B cell (primary cell): ENCODE results near the gene FOXP4. TPM values are rescaled to one million over a fixed set of nuclear protein-coding genes. Genes with fewer than 3 reads are reported as not detected.

Experiments
- ATAC-seq: fragments of 200-7000 bp; cut with Tn5 transposase; one replicate; pipeline ENCODE4 v1.10.0; 2021; ENCODE audit warnings: low read depth, mild to moderate bottlenecking, moderate number of reproducible peaks, moderate library complexity
- CTCF ChIA-PET: fragments of 350-600 bp; sonication (Branson Sonifier 250); formaldehyde crosslinking; loops from one replicate; lab custom pipeline; 2021; ENCODE audit warnings: antibody characterized with exemption, inconsistent platforms; lab: Charles Lee
- POLR2A ChIA-PET: fragments of 350-600 bp; sonication (Branson Sonifier 250); formaldehyde crosslinking; loops from one replicate; lab custom pipeline; 2021; ENCODE audit warnings: antibody characterized with exemption; lab: Charles Lee
- DNase-seq: peaks from one replicate; pipeline ENCODE4 v3.0.0; 2013
- H2AFZ ChIP-seq: 2 replicates; pipeline ENCODE4 v1.6.1; 2012; ENCODE audit warnings: mild to moderate bottlenecking, low read depth, low read length; ENCODE audit not compliant: insufficient read depth, poor library complexity, severe bottlenecking
- H3K27ac ChIP-seq, 2 donors: 1 replicate in 1 of 2; 2 replicates in 1 of 2; pipeline ENCODE4 v1.5.1; 2012 to 2013; ENCODE audit warnings: low read length in 2 of 2, mild to moderate bottlenecking in 2 of 2, moderate library complexity in 1 of 2
- H3K27me3 ChIP-seq, 4 experiments: fragments of 200-600 bp in 1 of 4; sonication (generic) in 1 of 4; replicated peaks in 1 of 4; 1 replicate in 2 of 4; 2 replicates in 2 of 4; pipeline versions ENCODE4 v1.6.1 to v1.7.0; 2013 to 2016; ENCODE audit warnings: low read length in 3 of 4, mild to moderate bottlenecking in 2 of 4, mixed read lengths in 1 of 4, moderate library complexity in 1 of 4; ENCODE audit not compliant: insufficient read depth in 4 of 4, control insufficient read depth in 3 of 4; ENCODE audit errors: control extremely low read depth in 1 of 4
- H3K36me3 ChIP-seq, 2 experiments: replicated peaks in 1 of 2; 1 replicate in 1 of 2; 2 replicates in 1 of 2; pipeline versions ENCODE4 v1.6.1 to v1.7.1; 2013; ENCODE audit warnings: low read length in 1 of 2; ENCODE audit not compliant: insufficient read depth in 2 of 2, control insufficient read depth in 1 of 2; ENCODE audit errors: control extremely low read depth in 1 of 2, extremely low read depth in 1 of 2
- H3K4me1 ChIP-seq, 2 donors: fragments of 200-600 bp in 1 of 2; sonication (generic) in 1 of 2; 1 replicate in 1 of 2; 2 replicates in 1 of 2; pipeline versions ENCODE4 v1.5.1 to v1.6.1; 2013 to 2017; ENCODE audit warnings: low read length in 2 of 2; ENCODE audit not compliant: control insufficient read depth in 2 of 2, insufficient read depth in 2 of 2
- H3K4me2 ChIP-seq: replicated peaks from 2 replicates; pipeline ENCODE3; 2012; ENCODE audit warnings: mild to moderate bottlenecking, low read depth, low read length; ENCODE audit not compliant: poor library complexity, severe bottlenecking
- H3K4me3 ChIP-seq, 5 experiments: fragments of 200-600 bp in 1 of 5; sonication (generic) in 1 of 5; 1 replicate in 3 of 5; 2 replicates in 2 of 5; pipeline versions ENCODE4 v1.5.1 to v1.7.0; 2011 to 2016; ENCODE audit warnings: low read length in 4 of 5, mild to moderate bottlenecking in 4 of 5, low read depth in 2 of 5, control low read depth in 1 of 5, moderate library complexity in 1 of 5; ENCODE audit not compliant: insufficient read depth in 1 of 5; ENCODE audit errors: control extremely low read depth in 1 of 5, extremely low read depth in 1 of 5
- H3K79me2 ChIP-seq: fragments of 200-600 bp; sonication (generic); one replicate; pipeline ENCODE4 v1.6.0; 2016; ENCODE audit warnings: low read length; ENCODE audit not compliant: control insufficient read depth, insufficient read depth
- H3K9ac ChIP-seq: fragments of 200-600 bp; sonication (generic); 2 replicates; pipeline ENCODE4 v1.6.1; 2017; ENCODE audit warnings: mild to moderate bottlenecking, low read length, moderate library complexity
- H3K9me3 ChIP-seq, 3 donors: one replicate each; pipeline versions ENCODE4 v1.6.1 to v1.7.1; 2013; ENCODE audit warnings: low read length in 2 of 3; ENCODE audit not compliant: control insufficient read depth in 2 of 3, insufficient read depth in 1 of 3; ENCODE audit errors: control extremely low read depth in 1 of 3
- H4K20me1 ChIP-seq: 2 replicates; pipeline ENCODE4 v1.6.0; 2012; ENCODE audit warnings: mild to moderate bottlenecking, low read length; ENCODE audit not compliant: insufficient read depth, control insufficient read depth, poor library complexity, severe bottlenecking
- H3K27ac Mint-ChIP-seq: one replicate; pipeline ENCODE4 v1.8.0; 2021; ENCODE audit warnings: mixed read lengths
- H3K27me3 Mint-ChIP-seq: one replicate; pipeline ENCODE4 v1.8.0; 2021; ENCODE audit warnings: mixed read lengths
- H3K4me1 Mint-ChIP-seq: one replicate; pipeline ENCODE4 v1.8.0; 2021; ENCODE audit warnings: mixed read lengths
- H3K4me3 Mint-ChIP-seq: one replicate; pipeline ENCODE4 v1.8.0; 2021; ENCODE audit warnings: mixed read lengths
- H3K9me3 Mint-ChIP-seq: one replicate; pipeline ENCODE4 v1.8.0; 2022; ENCODE audit warnings: mixed read lengths; ENCODE audit not compliant: insufficient read depth
- EZH2 ChIP-seq: IDR thresholded peaks from 2 replicates; pipeline ENCODE4 v1.6.1; 2012; ENCODE audit warnings: borderline replicate concordance, low read depth, mild to moderate bottlenecking, moderate library complexity, low read length; ENCODE audit not compliant: insufficient read depth, poor library complexity, severe bottlenecking
- WGBS: methylation state at CpG from one replicate; pipeline ENCODE4 v1.1.5; 2013; ENCODE audit warnings: missing lambda C conversion rate; ENCODE audit not compliant: insufficient coverage; 5-methylcytosine and 5-hydroxymethylcytosine counted together
- intact Hi-C: fragments of 100-400 bp; cut with micrococcal nuclease; formaldehyde crosslinking; loops from one replicate; pipeline ENCODE4 v1.10.0; 2022
- polyA plus RNA-seq: library from polyadenylated mRNA; depleted of rRNA; stranded (reverse); fragments of >200 nt; gene quantifications from 2 replicates; pipeline ENCODE4 v1.2.3, GENCODE V29; 2012
- total RNA-seq, 2 donors: library from RNA; stranded (reverse); fragments of 120-200 nt in 1 of 2; gene quantifications; 1 replicate in 1 of 2; 2 replicates in 1 of 2; pipeline versions ENCODE4 v1.2.3 to v1.2.4, GENCODE V29; 2013 to 2022
- TF ChIP-seq, protein P1 (sequence below): fragments of 200-600 bp; IDR thresholded peaks from one replicate; pipeline ENCODE4 v1.8.0; 2022; ENCODE audit warnings: antibody characterized with exemption, mild to moderate bottlenecking

FOXP4 gene
- total and polyA plus RNA-seq, 2 donors (not counting 1 experiment from before 2014, with no cell fraction given): 17.0 to 38.7 TPM

DNA sequence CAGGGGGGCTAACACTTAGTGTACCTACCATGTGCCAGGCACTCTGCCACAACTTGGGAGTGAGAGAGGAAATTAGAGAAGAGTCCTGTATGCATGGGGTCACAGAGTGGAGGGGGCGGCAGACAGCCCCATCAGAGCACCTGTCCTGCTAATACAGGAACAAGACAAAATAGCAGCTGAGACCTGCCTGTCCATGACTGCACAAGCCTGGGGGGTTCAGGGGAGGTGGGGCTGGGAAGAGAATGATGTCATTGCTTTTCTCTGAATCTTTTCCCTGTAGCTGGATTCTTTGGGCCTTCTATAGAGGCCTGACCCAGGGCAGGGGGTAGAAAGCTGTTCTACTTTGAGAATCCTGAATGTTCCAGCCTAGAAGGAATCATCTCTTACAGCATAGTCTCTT lies 37.4 kb downstream of the FOXP4 start:
- no peak for ATAC-seq
- DNase-seq: no peak
- Histone ChIP-seq H4K20me1 (peaks cover 4% of the 10 kb centered on the region), H3K9me3 (no peaks in the 10 kb centered on the region), H3K4me1 (no peaks in the 10 kb centered on the region), H3K27me3 (no peaks in the 10 kb centered on the region), H3K79me2 (no peaks in the 10 kb centered on the region), H3K4me2 (no peak overlapping the region), H3K9ac (no peak overlapping the region), H3K27ac (no peak overlapping the region), H2AFZ (no peak overlapping the region), H3K36me3 (peaks cover 0 to 19% of the 10 kb centered on the region in 2 experiments), H3K4me3 (no peak overlapping the region)
- Mint-ChIP-seq H3K27me3 (no peaks in the 10 kb centered on the region), H3K9me3 (no peaks in the 10 kb centered on the region), H3K4me3 (no peak overlapping the region), H3K27ac (no peak overlapping the region), H3K4me1 (peaks cover 4% of the 10 kb centered on the region)
- no peak for TF ChIP-seq EZH2
- TF ChIP-seq, protein P1, sequence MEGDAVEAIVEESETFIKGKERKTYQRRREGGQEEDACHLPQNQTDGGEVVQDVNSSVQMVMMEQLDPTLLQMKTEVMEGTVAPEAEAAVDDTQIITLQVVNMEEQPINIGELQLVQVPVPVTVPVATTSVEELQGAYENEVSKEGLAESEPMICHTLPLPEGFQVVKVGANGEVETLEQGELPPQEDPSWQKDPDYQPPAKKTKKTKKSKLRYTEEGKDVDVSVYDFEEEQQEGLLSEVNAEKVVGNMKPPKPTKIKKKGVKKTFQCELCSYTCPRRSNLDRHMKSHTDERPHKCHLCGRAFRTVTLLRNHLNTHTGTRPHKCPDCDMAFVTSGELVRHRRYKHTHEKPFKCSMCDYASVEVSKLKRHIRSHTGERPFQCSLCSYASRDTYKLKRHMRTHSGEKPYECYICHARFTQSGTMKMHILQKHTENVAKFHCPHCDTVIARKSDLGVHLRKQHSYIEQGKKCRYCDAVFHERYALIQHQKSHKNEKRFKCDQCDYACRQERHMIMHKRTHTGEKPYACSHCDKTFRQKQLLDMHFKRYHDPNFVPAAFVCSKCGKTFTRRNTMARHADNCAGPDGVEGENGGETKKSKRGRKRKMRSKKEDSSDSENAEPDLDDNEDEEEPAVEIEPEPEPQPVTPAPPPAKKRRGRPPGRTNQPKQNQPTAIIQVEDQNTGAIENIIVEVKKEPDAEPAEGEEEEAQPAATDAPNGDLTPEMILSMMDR: no peak
- ChIA-PET POLR2A (no interaction called here), CTCF (interaction anchor here (1.2 kb wide), 1 partner anchor 19 kb away, joined by 4 read pairs; no protein-coding TSS in a partner anchor)
- intact Hi-C loops: no loop called here
- WGBS: 67% methylated on average over 1 of the region's 1 CpG

GRCh38 chr6:41584205-41584604 lies 38.0 kb downstream of the FOXP4 start:
- H3K79me2 ChIP-seq: no peaks in the 10 kb centered on the region
- Mint-ChIP-seq H3K27me3 (no peaks in the 10 kb centered on the region), H3K4me3 (no peak overlapping the region), H3K4me1 (no peaks in the 10 kb centered on the region), H3K27ac (no peak overlapping the region), H3K9me3 (no peaks in the 10 kb centered on the region)
- intact Hi-C loops: no loop called here
- no peaks in the 10 kb centered on the region for H3K4me1 ChIP-seq
- H3K9ac ChIP-seq: no peak overlapping the region
- no peak overlapping the region for H2AFZ ChIP-seq
- DNase-seq (no peak), ATAC-seq (no peak)
- TF ChIP-seq EZH2: no peak
- TF ChIP-seq, protein P1: no peak
- H3K27ac ChIP-seq: no peak overlapping the region
- H3K9me3 ChIP-seq: no peaks in the 10 kb centered on the region
- no peak overlapping the region for H3K4me3 ChIP-seq
- 93% methylated on average over 5 of the region's 6 CpGs for WGBS
- H3K36me3 ChIP-seq: peaks cover 0 to 19% of the 10 kb centered on the region in 2 experiments
- CTCF ChIA-PET: interaction anchor here (1.1 kb wide), 1 partner anchor 141 kb away, joined by 3 read pairs; no protein-coding TSS in a partner anchor
- POLR2A ChIA-PET: no interaction called here
- peaks cover 4% of the 10 kb centered on the region for H4K20me1 ChIP-seq
- H3K27me3 ChIP-seq: no peaks in the 10 kb centered on the region
- H3K4me2 ChIP-seq: no peak overlapping the region
